Type B pancreatic cell (in vitro differentiated cells): ENCODE data around the gene AHRR. TPM values are rescaled to one million over a fixed set of nuclear protein-coding genes. Genes with fewer than 3 reads are reported as not detected.

Source experiments
- DNase-seq: peaks from one replicate; pipeline ENCODE4 v3.0.0; 2021; ENCODE audit warnings: mixed read lengths; ENCODE audit not compliant: unreplicated experiment; ENCODE audit errors: extremely low spot score
- H3K27ac Mint-ChIP-seq: 2 replicates; pipeline ENCODE4 v1.8.0; 2021; ENCODE audit warnings: mild to moderate bottlenecking, mixed read lengths
- H3K27me3 Mint-ChIP-seq: 2 replicates; pipeline ENCODE4 v1.8.0; 2021; ENCODE audit warnings: mixed read lengths
- H3K36me3 Mint-ChIP-seq: 2 replicates; pipeline ENCODE4 v1.8.0; 2021; ENCODE audit warnings: mixed read lengths
- H3K4me1 Mint-ChIP-seq: one replicate; pipeline ENCODE4 v1.8.0; 2021; ENCODE audit warnings: mixed read lengths; ENCODE audit not compliant: unreplicated experiment
- H3K4me3 Mint-ChIP-seq: 2 replicates; pipeline ENCODE4 v1.8.0; 2021; ENCODE audit warnings: mild to moderate bottlenecking, mixed read lengths
- H3K9me3 Mint-ChIP-seq: 2 replicates; pipeline ENCODE4 v1.8.0; 2021; ENCODE audit warnings: mixed read lengths
- CTCF ChIP-seq: fragments of 200-600 bp; sonication (generic); conservative IDR thresholded peaks from 2 replicates; pipeline ENCODE4 v1.5.0; 2021; ENCODE audit warnings: antibody characterized with exemption, mild to moderate bottlenecking
- total RNA-seq: library from RNA; stranded (reverse); gene quantifications from 2 replicates; pipeline ENCODE4 v1.2.1, GENCODE V29; 2021; ENCODE audit warnings: low replicate concordance

Gene AHRR
- total RNA-seq, 1 donor from 2014 or later, result 13.4 TPM

GRCh38 chr5:375336-375920 is 53.9 kb downstream of the AHRR start:
- peak overlapping the region; percentile 89 for H3K27ac Mint-ChIP-seq
- H3K27me3 Mint-ChIP-seq, result peaks cover 6% of the 10 kb centered on the region
- no peaks in the 10 kb centered on the region for H3K9me3 Mint-ChIP-seq
- H3K4me1 Mint-ChIP-seq, result peaks cover 18% of the 10 kb centered on the region
- no peak for TF ChIP-seq CTCF
- peaks cover 5% of the 10 kb centered on the region for H3K36me3 Mint-ChIP-seq
- peak overlapping the region; percentile 65 for H3K4me3 Mint-ChIP-seq
- peak; percentile 63 for DNase-seq

GRCh38 chr5:375921-376798 is 54.6 kb downstream of the AHRR start:
- TF ChIP-seq CTCF, result no peak
- peaks cover 5% of the 10 kb centered on the region for H3K36me3 Mint-ChIP-seq
- H3K9me3 Mint-ChIP-seq, result no peaks in the 10 kb centered on the region
- no peak overlapping the region for H3K4me3 Mint-ChIP-seq
- H3K4me1 Mint-ChIP-seq, result peaks cover 18% of the 10 kb centered on the region
- peaks cover 6% of the 10 kb centered on the region for H3K27me3 Mint-ChIP-seq
- H3K27ac Mint-ChIP-seq, result peak overlapping the region; percentile 75
- DNase-seq, result peak; percentile 68

- H3K4me1 Mint-ChIP-seq, result peaks cover 18% of the 10 kb centered on the region
- peak; percentile 36 for DNase-seq
- TF ChIP-seq CTCF, result no peak
- peaks cover 8% of the 10 kb centered on the region for H3K36me3 Mint-ChIP-seq
- no peak overlapping the region for H3K4me3 Mint-ChIP-seq
- no peak overlapping the region for H3K27ac Mint-ChIP-seq
- H3K27me3 Mint-ChIP-seq, result peaks cover 6% of the 10 kb centered on the region
- peaks cover 2% of the 10 kb centered on the region for H3K9me3 Mint-ChIP-seq
Observed at GRCh38 chr5:376799-377325, 55.3 kb downstream of the AHRR start.

- Mint-ChIP-seq H3K4me1 (peaks cover 14% of the 10 kb centered on the region), H3K36me3 (peaks cover 11% of the 10 kb centered on the region), H3K4me3 (no peak overlapping the region), H3K27ac (no peak overlapping the region), H3K27me3 (peaks cover 6% of the 10 kb centered on the region), H3K9me3 (peaks cover 7% of the 10 kb centered on the region)
- DNase-seq, result peak; percentile 64
- no peak for TF ChIP-seq CTCF
Observed at GRCh38 chr5:377326-377981, 55.9 kb downstream of the AHRR start.

GRCh38 chr5:378301-378891 is 56.9 kb downstream of the AHRR start:
- TF ChIP-seq CTCF, result no peak
- no peak overlapping the region for H3K4me3 Mint-ChIP-seq
- H3K27me3 Mint-ChIP-seq, result peaks cover 6% of the 10 kb centered on the region
- peaks cover 11% of the 10 kb centered on the region for H3K36me3 Mint-ChIP-seq
- DNase-seq, result peak; percentile 25
- H3K27ac Mint-ChIP-seq, result peak overlapping the region; percentile 26
- H3K9me3 Mint-ChIP-seq, result peaks cover 7% of the 10 kb centered on the region
- H3K4me1 Mint-ChIP-seq, result peaks cover 14% of the 10 kb centered on the region
